ENCODE data around the gene NHSL2. TPM values are rescaled to one million over a fixed set of nuclear protein-coding genes. Genes with fewer than 3 reads are reported as not detected.

NHSL2 gene
- total RNA-seq, 1 donor from 2014 or later, result 0.07 TPM

DNA sequence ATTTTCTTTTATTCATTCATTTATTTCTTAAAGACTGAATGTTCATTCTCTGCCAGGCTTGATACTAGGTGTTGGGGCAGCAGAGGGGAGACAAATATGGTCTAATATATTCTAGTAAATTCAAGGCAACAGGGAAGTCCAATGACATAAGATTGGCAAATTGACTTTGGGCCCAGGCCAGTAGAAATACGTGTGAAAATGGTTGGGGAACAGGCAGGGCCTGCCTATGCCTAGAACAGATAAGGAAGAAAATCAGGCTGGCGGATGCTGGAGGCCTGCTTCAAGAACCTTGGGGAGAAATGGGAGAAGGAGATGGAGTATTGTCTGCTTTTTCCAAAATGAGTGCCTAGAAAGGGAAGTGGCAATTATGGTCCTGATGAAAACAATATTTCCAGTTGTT lies 112.4 kb downstream of the NHSL2 start:
- no peaks in the 10 kb centered on the region for H3K9me3 Mint-ChIP-seq
- no peak for DNase-seq
- no peaks in the 10 kb centered on the region for H3K36me3 Mint-ChIP-seq (ENCODE audit: low read depth)
- no peak overlapping the region for H3K4me3 Mint-ChIP-seq
- peaks cover 10% of the 10 kb centered on the region for H3K4me1 Mint-ChIP-seq
- intact Hi-C loops (cut with micrococcal nuclease), result no loop called here
- H3K27me3 Mint-ChIP-seq, result peaks cover 30% of the 10 kb centered on the region
- H3K27ac Mint-ChIP-seq, result no peak overlapping the region

DNA sequence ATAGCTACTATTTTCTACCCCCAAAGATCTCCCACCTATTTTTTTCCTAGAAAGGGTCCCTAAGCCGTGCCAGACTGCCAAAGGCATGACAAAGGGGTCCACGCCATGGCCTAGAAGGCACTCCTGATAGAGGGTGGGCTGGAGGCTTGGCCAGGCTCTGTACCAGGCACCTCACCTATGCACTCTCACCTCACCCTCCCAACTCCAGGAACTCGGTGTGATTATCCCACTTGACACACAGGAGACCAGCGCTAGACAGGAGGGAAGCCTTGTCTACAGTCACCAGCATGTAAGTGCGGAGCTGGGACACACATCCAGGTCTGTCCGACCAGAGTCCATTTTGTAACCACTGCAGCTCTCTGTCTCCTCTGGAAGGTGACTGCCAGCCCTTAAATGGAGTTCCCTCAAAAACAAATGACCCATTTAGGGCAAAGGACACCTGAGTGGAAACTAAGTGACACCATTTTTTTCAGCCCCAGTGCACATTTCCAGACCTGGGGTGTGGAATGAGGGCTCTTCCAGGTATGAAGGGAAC lies 114.7 kb downstream of the NHSL2 start:
- intact Hi-C loops (cut with micrococcal nuclease), result no loop called here
- DNase-seq, result no peak
- H3K9me3 Mint-ChIP-seq, result no peaks in the 10 kb centered on the region
- H3K36me3 Mint-ChIP-seq (ENCODE audit: low read depth), result no peaks in the 10 kb centered on the region
- no peak overlapping the region for H3K4me3 Mint-ChIP-seq
- H3K27ac Mint-ChIP-seq, result no peak overlapping the region
- peaks cover 10% of the 10 kb centered on the region for H3K4me1 Mint-ChIP-seq
- H3K27me3 Mint-ChIP-seq, result peaks cover 25% of the 10 kb centered on the region

DNA sequence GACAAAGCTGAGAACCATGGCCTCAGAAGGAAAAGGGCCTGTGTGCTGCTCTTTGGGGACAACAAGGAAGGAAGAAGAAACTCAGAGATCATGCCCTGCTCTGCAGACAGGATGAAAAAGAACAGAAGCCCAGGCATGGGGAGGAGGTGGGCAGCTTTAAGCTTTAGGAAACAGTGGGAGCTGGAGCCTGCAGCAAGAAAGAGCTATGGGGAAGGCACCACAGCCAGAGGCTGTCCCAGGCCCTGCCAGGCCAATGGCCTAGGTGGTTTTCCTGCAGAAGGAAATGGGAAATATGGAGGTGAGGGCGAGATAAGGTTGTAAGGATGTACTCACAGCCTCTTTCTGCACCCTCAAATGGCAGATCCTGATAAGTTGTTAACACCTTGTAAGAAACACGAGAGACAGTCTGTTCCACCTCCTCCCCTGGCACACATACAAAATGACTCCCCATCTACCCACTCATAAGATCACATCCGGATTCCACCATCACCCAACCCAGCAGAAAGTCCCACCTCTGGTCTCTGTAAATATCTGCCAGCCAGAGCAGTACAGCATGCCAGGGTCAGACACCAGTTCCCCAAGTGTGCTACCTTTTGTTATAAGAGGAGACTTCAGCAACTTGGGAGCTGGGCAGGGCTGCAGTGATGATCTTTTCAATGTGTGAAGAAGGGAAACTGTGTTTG lies 115.8 kb downstream of the NHSL2 start:
- Mint-ChIP-seq H3K4me1 (peaks cover 2% of the 10 kb centered on the region), H3K9me3 (no peaks in the 10 kb centered on the region), H3K27me3 (peaks cover 21% of the 10 kb centered on the region), H3K27ac (no peak overlapping the region), H3K36me3 (ENCODE audit: low read depth) (no peaks in the 10 kb centered on the region), H3K4me3 (no peak overlapping the region)
- intact Hi-C loops (cut with micrococcal nuclease), result no loop called here
- no peak for DNase-seq

GRCh38 chrX:72027024-72027913 lies 116.6 kb downstream of the NHSL2 start:
- Mint-ChIP-seq H3K36me3 (ENCODE audit: low read depth) (no peaks in the 10 kb centered on the region), H3K4me3 (no peak overlapping the region), H3K9me3 (no peaks in the 10 kb centered on the region), H3K4me1 (peaks cover 2% of the 10 kb centered on the region), H3K27me3 (peaks cover 21% of the 10 kb centered on the region), H3K27ac (no peak overlapping the region)
- intact Hi-C loops (cut with micrococcal nuclease), result no loop called here
- DNase-seq, result no peak

DNA sequence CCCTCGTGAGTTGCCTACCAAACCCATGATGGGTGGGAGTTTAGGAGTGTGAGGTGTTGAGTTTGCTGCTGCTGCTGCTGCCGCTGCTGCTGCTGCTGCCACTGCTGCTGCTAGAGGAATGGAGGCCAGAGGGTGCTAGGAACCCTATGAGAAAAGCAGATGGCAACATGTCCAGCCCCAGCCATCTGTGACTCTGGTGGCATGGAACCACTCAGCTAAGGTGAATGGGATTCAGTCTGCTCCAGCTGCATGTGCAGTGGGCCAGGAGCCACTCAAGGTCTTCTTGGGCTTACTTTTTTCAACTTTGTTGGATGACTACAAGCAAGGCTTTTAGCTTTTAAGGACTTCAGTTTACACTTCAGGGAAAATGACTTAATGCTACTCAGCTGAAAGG lies 117.3 kb downstream of the NHSL2 start:
- H3K4me1 Mint-ChIP-seq, result peaks cover 2% of the 10 kb centered on the region
- no peak overlapping the region for H3K27ac Mint-ChIP-seq
- no peaks in the 10 kb centered on the region for H3K36me3 Mint-ChIP-seq (ENCODE audit: low read depth)
- intact Hi-C loops (cut with micrococcal nuclease), result no loop called here
- no peaks in the 10 kb centered on the region for H3K9me3 Mint-ChIP-seq
- DNase-seq, result no peak
- no peak overlapping the region for H3K4me3 Mint-ChIP-seq
- H3K27me3 Mint-ChIP-seq, result peaks cover 19% of the 10 kb centered on the region

GRCh38 chrX:72028701-72029470 lies 118.2 kb downstream of the NHSL2 start:
- Mint-ChIP-seq H3K9me3 (no peaks in the 10 kb centered on the region), H3K4me1 (peaks cover 2% of the 10 kb centered on the region), H3K27ac (no peak overlapping the region), H3K36me3 (ENCODE audit: low read depth) (no peaks in the 10 kb centered on the region), H3K27me3 (peaks cover 17% of the 10 kb centered on the region), H3K4me3 (no peak overlapping the region)
- intact Hi-C loops (cut with micrococcal nuclease), result no loop called here
- no peak for DNase-seq

DNA sequence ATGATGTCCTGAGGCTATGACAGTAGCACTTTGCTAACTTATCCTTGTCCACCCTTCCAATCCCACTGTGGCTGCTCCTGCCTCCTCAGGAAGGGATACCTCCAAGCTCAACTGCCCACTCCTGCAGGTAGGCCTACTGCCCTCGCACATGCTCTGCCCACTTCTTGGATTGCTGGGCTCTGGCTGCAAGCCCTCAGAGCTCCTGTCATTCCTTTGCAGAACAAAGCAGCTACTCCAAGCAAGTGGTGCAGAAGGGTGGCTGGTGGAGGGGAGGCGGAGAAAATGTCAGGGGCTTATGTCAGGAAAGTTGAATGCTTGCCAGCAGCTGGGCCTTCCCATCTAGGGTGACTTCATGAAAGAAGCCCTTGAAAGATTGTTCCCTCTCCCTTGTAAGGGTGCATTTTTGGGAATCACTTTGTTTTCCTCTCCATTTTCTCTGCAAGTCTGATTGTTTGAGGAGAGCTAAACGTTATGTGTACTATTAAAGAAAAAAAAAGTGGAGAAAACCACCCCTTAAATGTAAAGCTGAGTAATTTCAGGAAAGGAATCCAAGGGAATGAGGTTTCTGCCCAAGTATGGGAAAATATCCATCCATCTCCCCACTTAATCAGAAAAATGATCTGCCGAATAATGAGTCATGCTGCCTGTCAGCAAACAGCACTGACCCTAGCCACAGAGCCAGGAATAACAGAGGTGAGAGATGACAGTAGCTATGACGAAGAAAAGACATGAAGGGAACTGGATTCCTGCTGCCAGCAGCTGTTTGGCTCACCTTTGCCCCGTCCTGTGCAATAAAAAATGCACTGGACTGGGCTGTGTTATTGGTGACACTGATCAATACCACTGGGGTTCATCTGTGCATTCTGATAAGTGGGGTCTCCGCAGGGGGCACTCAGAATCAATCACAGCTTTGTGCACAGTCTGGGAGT lies 119.1 kb downstream of the NHSL2 start:
- intact Hi-C loops (cut with micrococcal nuclease), result no loop called here
- H3K4me3 Mint-ChIP-seq, result no peak overlapping the region
- H3K4me1 Mint-ChIP-seq, result peaks cover 2% of the 10 kb centered on the region
- DNase-seq, result no peak
- peaks cover 11% of the 10 kb centered on the region for H3K27me3 Mint-ChIP-seq
- H3K9me3 Mint-ChIP-seq, result no peaks in the 10 kb centered on the region
- no peaks in the 10 kb centered on the region for H3K36me3 Mint-ChIP-seq (ENCODE audit: low read depth)
- H3K27ac Mint-ChIP-seq, result no peak overlapping the region

DNA sequence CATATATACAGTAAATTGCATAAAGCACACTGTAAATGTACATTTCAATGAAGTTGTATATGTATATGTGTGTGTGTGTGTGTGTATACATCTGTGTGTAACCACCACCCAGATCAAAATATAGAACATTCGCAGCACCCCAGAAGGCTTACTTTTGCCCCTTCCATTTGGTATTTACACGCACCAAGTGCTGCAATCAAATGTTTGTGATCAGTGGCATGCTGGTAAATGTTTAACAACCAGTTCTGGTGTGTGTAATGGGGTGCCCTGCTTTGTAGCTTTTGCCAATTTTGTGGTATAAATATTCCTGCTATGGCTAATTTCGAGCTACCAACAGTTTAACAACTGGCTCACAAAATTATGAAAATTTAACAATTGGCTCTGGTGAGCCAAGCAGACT lies 119.8 kb downstream of the NHSL2 start:
- Mint-ChIP-seq H3K27me3 (peaks cover 14% of the 10 kb centered on the region), H3K4me3 (no peak overlapping the region), H3K4me1 (peaks cover 2% of the 10 kb centered on the region), H3K36me3 (ENCODE audit: low read depth) (no peaks in the 10 kb centered on the region), H3K9me3 (no peaks in the 10 kb centered on the region), H3K27ac (no peak overlapping the region)
- no peak for DNase-seq
- intact Hi-C loops (cut with micrococcal nuclease), result no loop called here

- intact Hi-C loops (cut with micrococcal nuclease), result no loop called here
- Mint-ChIP-seq H3K9me3 (no peaks in the 10 kb centered on the region), H3K27ac (no peak overlapping the region), H3K27me3 (peaks cover 14% of the 10 kb centered on the region), H3K4me1 (peaks cover 2% of the 10 kb centered on the region), H3K36me3 (ENCODE audit: low read depth) (no peaks in the 10 kb centered on the region), H3K4me3 (no peak overlapping the region)
- no peak for DNase-seq
Measured at GRCh38 chrX:72031118-72031517, 120.5 kb downstream of the NHSL2 start.

GRCh38 chrX:72031634-72032033 lies 121.0 kb downstream of the NHSL2 start:
- H3K27me3 Mint-ChIP-seq, result peaks cover 14% of the 10 kb centered on the region
- no peaks in the 10 kb centered on the region for H3K9me3 Mint-ChIP-seq
- H3K4me1 Mint-ChIP-seq, result peaks cover 1% of the 10 kb centered on the region
- H3K36me3 Mint-ChIP-seq (ENCODE audit: low read depth), result no peaks in the 10 kb centered on the region
- DNase-seq, result no peak
- intact Hi-C loops (cut with micrococcal nuclease), result no loop called here
- no peak overlapping the region for H3K4me3 Mint-ChIP-seq
- H3K27ac Mint-ChIP-seq, result no peak overlapping the region

- DNase-seq, result no peak
- intact Hi-C loops (cut with micrococcal nuclease), result no loop called here
- no peak overlapping the region for H3K4me3 Mint-ChIP-seq
- H3K27ac Mint-ChIP-seq, result no peak overlapping the region
- no peaks in the 10 kb centered on the region for H3K4me1 Mint-ChIP-seq
- peaks cover 22% of the 10 kb centered on the region for H3K27me3 Mint-ChIP-seq
- no peaks in the 10 kb centered on the region for H3K36me3 Mint-ChIP-seq (ENCODE audit: low read depth)
- H3K9me3 Mint-ChIP-seq, result no peaks in the 10 kb centered on the region
Measured at GRCh38 chrX:72037601-72038000, 127.0 kb downstream of the NHSL2 start.

DNA sequence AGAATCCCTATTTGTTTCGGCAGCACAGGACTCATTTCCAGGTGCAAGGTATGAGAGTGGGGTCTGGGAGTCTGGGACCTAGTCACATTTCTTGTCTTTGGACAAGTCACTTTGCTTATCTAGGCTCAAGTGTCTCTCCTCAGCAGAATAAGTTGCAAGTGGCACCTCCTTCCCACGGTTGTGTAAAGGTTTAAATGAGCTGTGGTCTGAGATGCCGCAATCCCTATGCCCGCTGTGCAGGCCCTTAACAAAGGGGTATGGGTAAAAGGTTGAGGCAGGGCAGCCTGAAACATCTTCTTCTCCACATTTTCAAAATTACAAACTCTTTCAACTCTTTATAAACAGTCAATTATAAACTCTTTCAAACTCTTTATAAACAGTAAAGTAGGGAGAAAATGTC lies 127.4 kb downstream of the NHSL2 start:
- Mint-ChIP-seq H3K4me1 (no peaks in the 10 kb centered on the region), H3K27me3 (peaks cover 22% of the 10 kb centered on the region), H3K9me3 (no peaks in the 10 kb centered on the region), H3K36me3 (ENCODE audit: low read depth) (no peaks in the 10 kb centered on the region), H3K27ac (no peak overlapping the region), H3K4me3 (no peak overlapping the region)
- intact Hi-C loops (cut with micrococcal nuclease), result no loop called here
- no peak for DNase-seq

- intact Hi-C loops (cut with micrococcal nuclease), result no loop called here
- Mint-ChIP-seq H3K4me3 (no peak overlapping the region), H3K27me3 (peaks cover 21% of the 10 kb centered on the region), H3K36me3 (ENCODE audit: low read depth) (no peaks in the 10 kb centered on the region), H3K9me3 (no peaks in the 10 kb centered on the region), H3K27ac (no peak overlapping the region), H3K4me1 (no peaks in the 10 kb centered on the region)
- no peak for DNase-seq
Measured at GRCh38 chrX:72038868-72039267, 128.2 kb downstream of the NHSL2 start.

Measured in activated CD4-positive, alpha-beta T cell treated with anti-CD3 and anti-CD28 coated beads, Interleukin-2, amount 10 ng/mL, durations not matched to agents 24 days and 14 days (primary cell).